ENCODE results near the gene COL15A1. TPM values are rescaled to one million over a fixed set of nuclear protein-coding genes. Genes with fewer than 3 reads are reported as not detected.

COL15A1 gene
- polyA plus RNA-seq, 4 donors = 0.22 to 12.5 (median 2.5) TPM

DNA sequence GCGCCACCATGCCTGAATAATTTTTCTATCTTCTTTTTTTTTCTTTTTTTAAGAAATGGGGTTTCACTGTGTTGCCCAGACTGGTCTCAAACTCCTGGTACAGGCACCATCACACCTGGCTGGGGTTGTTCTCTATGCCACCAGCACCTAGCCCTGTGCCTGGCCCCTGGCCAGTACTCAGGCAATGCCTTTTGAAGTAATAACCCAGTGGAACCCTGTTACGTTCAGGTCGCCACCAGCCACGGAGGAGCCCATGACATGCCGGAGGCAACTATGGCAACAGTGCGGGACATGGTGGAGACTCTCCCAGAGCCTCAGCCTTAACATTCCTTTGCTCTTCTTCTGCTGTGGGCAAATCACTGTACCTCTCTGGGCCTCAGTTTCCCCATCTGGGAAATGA lies 14.1 kb downstream of the COL15A1 start:
- no peak for DNase-seq
- H3K36me3 ChIP-seq (ENCODE audit: control insufficient read depth in 3 of 3, insufficient read depth in 2 of 3, low read depth in 1 of 3, low read length in 3 of 3) = no peaks in the 10 kb centered on the region
- peaks cover 0 to 6% (median 0%) of the 10 kb centered on the region in 3 donors for H3K27me3 ChIP-seq (ENCODE audit: control insufficient read depth in 3 of 3, insufficient read depth in 3 of 3, low read length in 3 of 3)
- peaks cover 0 to 13% of the 10 kb centered on the region in 2 donors for H3K9me3 ChIP-seq (ENCODE audit: control insufficient read depth in 2 of 2, insufficient read depth in 1 of 2, low read depth in 1 of 2, low read length in 1 of 2)
- 91 to 93% (median 91%) methylated on average over 6 of the region's 6 CpGs for WGBS, 3 donors
- peaks cover 0 to 2% (median 0%) of the 10 kb centered on the region in 3 donors for H3K4me1 ChIP-seq (ENCODE audit: control insufficient read depth in 3 of 3, insufficient read depth in 2 of 3, low read depth in 1 of 3, low read length in 2 of 3)
- peak overlapping the region in 2 of 3 donors; percentile 37 to 65 for H3K27ac ChIP-seq (ENCODE audit: low read depth in 1 of 3, low read length in 2 of 3)
- no peak overlapping the region for H3K4me3 ChIP-seq (ENCODE audit: low read depth in 1 of 3, low read length in 3 of 3)
- FAIRE-seq = no peak

GRCh38 chr9:98958271-98958984 lies 14.7 kb downstream of the COL15A1 start:
- H3K36me3 ChIP-seq (ENCODE audit: control insufficient read depth in 3 of 3, insufficient read depth in 2 of 3, low read depth in 1 of 3, low read length in 3 of 3) = no peaks in the 10 kb centered on the region
- H3K9me3 ChIP-seq (ENCODE audit: control insufficient read depth in 2 of 2, insufficient read depth in 1 of 2, low read depth in 1 of 2, low read length in 1 of 2) = peaks cover 0 to 13% of the 10 kb centered on the region in 2 donors
- WGBS, 3 donors = 64 to 83% (median 81%) methylated on average over 10 of the region's 10 CpGs
- peaks cover 0 to 6% (median 0%) of the 10 kb centered on the region in 3 donors for H3K27me3 ChIP-seq (ENCODE audit: control insufficient read depth in 3 of 3, insufficient read depth in 3 of 3, low read length in 3 of 3)
- peaks cover 0 to 2% (median 0%) of the 10 kb centered on the region in 3 donors for H3K4me1 ChIP-seq (ENCODE audit: control insufficient read depth in 3 of 3, insufficient read depth in 2 of 3, low read depth in 1 of 3, low read length in 2 of 3)
- no peak overlapping the region for H3K4me3 ChIP-seq (ENCODE audit: low read depth in 1 of 3, low read length in 3 of 3)
- peak in 1 of 2 donors; percentile 20 for DNase-seq
- FAIRE-seq = no peak
- H3K27ac ChIP-seq (ENCODE audit: low read depth in 1 of 3, low read length in 2 of 3) = peak overlapping the region in 2 of 3 donors; percentile 57 to 65

- no peak for FAIRE-seq
- DNase-seq = no peak
- Histone ChIP-seq H3K9me3 (ENCODE audit: control insufficient read depth in 2 of 2, insufficient read depth in 1 of 2, low read depth in 1 of 2, low read length in 1 of 2) (peaks cover 0 to 13% of the 10 kb centered on the region in 2 donors), H3K4me3 (ENCODE audit: low read depth in 1 of 3, low read length in 3 of 3) (no peak overlapping the region), H3K36me3 (ENCODE audit: control insufficient read depth in 3 of 3, insufficient read depth in 2 of 3, low read depth in 1 of 3, low read length in 3 of 3) (no peaks in the 10 kb centered on the region), H3K4me1 (ENCODE audit: control insufficient read depth in 3 of 3, insufficient read depth in 2 of 3, low read depth in 1 of 3, low read length in 2 of 3) (peaks cover 0 to 2% (median 0%) of the 10 kb centered on the region in 3 donors), H3K27ac (ENCODE audit: low read depth in 1 of 3, low read length in 2 of 3) (no peak overlapping the region), H3K27me3 (ENCODE audit: control insufficient read depth in 3 of 3, insufficient read depth in 3 of 3, low read length in 3 of 3) (peaks cover 0 to 2% (median 0%) of the 10 kb centered on the region in 3 donors)
- WGBS, 3 donors = 26 to 68% (median 60%) methylated on average over 3 of the region's 3 CpGs
These were observed 16.7 kb downstream of the COL15A1 start for GRCh38 chr9:98960409-98960808.

- Histone ChIP-seq H3K4me1 (ENCODE audit: control insufficient read depth in 3 of 3, insufficient read depth in 2 of 3, low read depth in 1 of 3, low read length in 2 of 3) (peaks cover 0 to 2% (median 0%) of the 10 kb centered on the region in 3 donors), H3K4me3 (ENCODE audit: low read depth in 1 of 3, low read length in 3 of 3) (no peak overlapping the region), H3K27ac (ENCODE audit: low read depth in 1 of 3, low read length in 2 of 3) (peak overlapping the region in 1 of 3 donors; percentile 3), H3K27me3 (ENCODE audit: control insufficient read depth in 3 of 3, insufficient read depth in 3 of 3, low read length in 3 of 3) (peaks cover 0 to 2% (median 0%) of the 10 kb centered on the region in 3 donors), H3K9me3 (ENCODE audit: control insufficient read depth in 2 of 2, insufficient read depth in 1 of 2, low read depth in 1 of 2, low read length in 1 of 2) (peaks cover 0 to 12% of the 10 kb centered on the region in 2 donors), H3K36me3 (ENCODE audit: control insufficient read depth in 3 of 3, insufficient read depth in 2 of 3, low read depth in 1 of 3, low read length in 3 of 3) (no peaks in the 10 kb centered on the region)
- FAIRE-seq (no peak), DNase-seq (no peak)
- WGBS, 3 donors = 74 to 76% (median 75%) methylated on average over 14 to 16 of the region's 16 CpGs
These were observed 17.9 kb downstream of the COL15A1 start for GRCh38 chr9:98961513-98962180.

- 65 to 84% (median 82%) methylated on average over 7 of the region's 7 CpGs for WGBS, 3 donors
- Histone ChIP-seq H3K27me3 (ENCODE audit: control insufficient read depth in 3 of 3, insufficient read depth in 3 of 3, low read length in 3 of 3) (peaks cover 0 to 2% (median 0%) of the 10 kb centered on the region in 3 donors), H3K36me3 (ENCODE audit: control insufficient read depth in 3 of 3, insufficient read depth in 2 of 3, low read depth in 1 of 3, low read length in 3 of 3) (no peaks in the 10 kb centered on the region), H3K4me1 (ENCODE audit: control insufficient read depth in 3 of 3, insufficient read depth in 2 of 3, low read depth in 1 of 3, low read length in 2 of 3) (peaks cover 0 to 2% (median 0%) of the 10 kb centered on the region in 3 donors), H3K9me3 (ENCODE audit: control insufficient read depth in 2 of 2, insufficient read depth in 1 of 2, low read depth in 1 of 2, low read length in 1 of 2) (peaks cover 0 to 6% of the 10 kb centered on the region in 2 donors), H3K4me3 (ENCODE audit: low read depth in 1 of 3, low read length in 3 of 3) (no peak overlapping the region), H3K27ac (ENCODE audit: low read depth in 1 of 3, low read length in 2 of 3) (no peak overlapping the region)
- DNase-seq (no peak), FAIRE-seq (no peak)
These were observed 18.5 kb downstream of the COL15A1 start for GRCh38 chr9:98962181-98962560.

DNA sequence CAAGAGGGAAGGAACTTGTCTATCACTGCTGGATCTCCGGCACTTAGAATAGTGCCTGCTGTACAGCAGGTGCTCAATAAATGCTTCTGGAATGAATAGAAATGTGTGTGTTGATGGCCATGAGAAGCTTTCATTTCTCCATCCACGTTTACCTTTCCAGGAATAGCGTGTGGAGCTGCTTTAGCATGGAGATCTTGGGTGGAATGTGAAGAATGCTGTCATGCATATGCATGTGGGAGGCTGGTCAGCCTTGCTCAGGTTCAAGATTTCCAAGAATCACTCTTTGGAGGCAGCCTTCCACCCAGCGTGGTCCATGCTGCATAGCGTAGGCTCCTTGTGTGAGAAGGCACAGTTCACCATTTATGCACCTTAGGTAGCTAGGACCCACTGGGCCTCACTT lies 19.2 kb downstream of the COL15A1 start:
- Histone ChIP-seq H3K4me1 (ENCODE audit: control insufficient read depth in 3 of 3, insufficient read depth in 2 of 3, low read depth in 1 of 3, low read length in 2 of 3) (peaks cover 0 to 2% (median 0%) of the 10 kb centered on the region in 3 donors), H3K27ac (ENCODE audit: low read depth in 1 of 3, low read length in 2 of 3) (no peak overlapping the region), H3K4me3 (ENCODE audit: low read depth in 1 of 3, low read length in 3 of 3) (no peak overlapping the region), H3K27me3 (ENCODE audit: control insufficient read depth in 3 of 3, insufficient read depth in 3 of 3, low read length in 3 of 3) (peaks cover 0 to 2% (median 0%) of the 10 kb centered on the region in 3 donors), H3K36me3 (ENCODE audit: control insufficient read depth in 3 of 3, insufficient read depth in 2 of 3, low read depth in 1 of 3, low read length in 3 of 3) (no peaks in the 10 kb centered on the region), H3K9me3 (ENCODE audit: control insufficient read depth in 2 of 2, insufficient read depth in 1 of 2, low read depth in 1 of 2, low read length in 1 of 2) (no peaks in the 10 kb centered on the region)
- FAIRE-seq (no peak), DNase-seq (no peak)
- WGBS, 3 donors = 64 to 71% (median 69%) methylated on average over 5 of the region's 5 CpGs

DNA sequence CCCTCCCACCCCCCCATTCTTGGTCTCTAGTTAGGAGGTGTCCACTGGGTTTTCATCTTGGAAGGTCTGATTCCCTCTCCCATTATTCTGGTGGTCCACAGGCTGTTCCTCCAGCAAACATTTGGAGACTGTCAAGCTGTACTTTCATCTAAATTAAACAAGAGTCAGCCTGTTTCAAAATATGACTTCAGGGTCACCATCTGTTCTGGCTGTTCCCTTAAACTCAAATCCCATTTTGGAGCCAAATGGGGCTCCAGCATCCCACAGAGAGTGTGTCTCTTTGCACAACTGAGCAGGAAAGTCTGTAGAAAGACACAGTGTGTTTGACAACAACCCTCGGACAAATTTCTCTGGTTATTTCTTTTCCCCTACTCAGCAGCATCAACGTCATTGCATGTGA lies 20.5 kb downstream of the COL15A1 start:
- Histone ChIP-seq H3K36me3 (ENCODE audit: control insufficient read depth in 3 of 3, insufficient read depth in 2 of 3, low read depth in 1 of 3, low read length in 3 of 3) (no peaks in the 10 kb centered on the region), H3K9me3 (ENCODE audit: control insufficient read depth in 2 of 2, insufficient read depth in 1 of 2, low read depth in 1 of 2, low read length in 1 of 2) (no peaks in the 10 kb centered on the region), H3K27ac (ENCODE audit: low read depth in 1 of 3, low read length in 2 of 3) (no peak overlapping the region), H3K4me3 (ENCODE audit: low read depth in 1 of 3, low read length in 3 of 3) (no peak overlapping the region), H3K4me1 (ENCODE audit: control insufficient read depth in 3 of 3, insufficient read depth in 2 of 3, low read depth in 1 of 3, low read length in 2 of 3) (peaks cover 0 to 2% (median 0%) of the 10 kb centered on the region in 3 donors), H3K27me3 (ENCODE audit: control insufficient read depth in 3 of 3, insufficient read depth in 3 of 3, low read length in 3 of 3) (no peaks in the 10 kb centered on the region)
- FAIRE-seq = no peak
- WGBS, 3 donors = 50 to 75% (median 67%) methylated on average over 2 of the region's 2 CpGs
- DNase-seq = no peak

GRCh38 chr9:98964911-98965336 lies 21.2 kb downstream of the COL15A1 start:
- H3K36me3 ChIP-seq (ENCODE audit: control insufficient read depth in 3 of 3, insufficient read depth in 2 of 3, low read depth in 1 of 3, low read length in 3 of 3) = no peaks in the 10 kb centered on the region
- no peak overlapping the region for H3K27ac ChIP-seq (ENCODE audit: low read depth in 1 of 3, low read length in 2 of 3)
- H3K4me3 ChIP-seq (ENCODE audit: low read depth in 1 of 3, low read length in 3 of 3) = no peak overlapping the region
- H3K27me3 ChIP-seq (ENCODE audit: control insufficient read depth in 3 of 3, insufficient read depth in 3 of 3, low read length in 3 of 3) = no peaks in the 10 kb centered on the region
- DNase-seq = no peak
- FAIRE-seq = no peak
- H3K4me1 ChIP-seq (ENCODE audit: control insufficient read depth in 3 of 3, insufficient read depth in 2 of 3, low read depth in 1 of 3, low read length in 2 of 3) = peaks cover 0 to 2% (median 0%) of the 10 kb centered on the region in 3 donors
- no peaks in the 10 kb centered on the region for H3K9me3 ChIP-seq (ENCODE audit: control insufficient read depth in 2 of 2, insufficient read depth in 1 of 2, low read depth in 1 of 2, low read length in 1 of 2)
- WGBS, 3 donors = 86 to 90% (median 89%) methylated on average over 7 of the region's 7 CpGs

Data from small intestine (tissue), 7 donors.